NCI-H69 (cell line): Measurements from ENCODE around the gene GRIN2A.

ENCODE experiments used
- DNase-seq: peaks from one replicate; lab custom pipeline; 2025; lab: John Stamatoyannopoulos, UW

The GRIN2A gene

DNA sequence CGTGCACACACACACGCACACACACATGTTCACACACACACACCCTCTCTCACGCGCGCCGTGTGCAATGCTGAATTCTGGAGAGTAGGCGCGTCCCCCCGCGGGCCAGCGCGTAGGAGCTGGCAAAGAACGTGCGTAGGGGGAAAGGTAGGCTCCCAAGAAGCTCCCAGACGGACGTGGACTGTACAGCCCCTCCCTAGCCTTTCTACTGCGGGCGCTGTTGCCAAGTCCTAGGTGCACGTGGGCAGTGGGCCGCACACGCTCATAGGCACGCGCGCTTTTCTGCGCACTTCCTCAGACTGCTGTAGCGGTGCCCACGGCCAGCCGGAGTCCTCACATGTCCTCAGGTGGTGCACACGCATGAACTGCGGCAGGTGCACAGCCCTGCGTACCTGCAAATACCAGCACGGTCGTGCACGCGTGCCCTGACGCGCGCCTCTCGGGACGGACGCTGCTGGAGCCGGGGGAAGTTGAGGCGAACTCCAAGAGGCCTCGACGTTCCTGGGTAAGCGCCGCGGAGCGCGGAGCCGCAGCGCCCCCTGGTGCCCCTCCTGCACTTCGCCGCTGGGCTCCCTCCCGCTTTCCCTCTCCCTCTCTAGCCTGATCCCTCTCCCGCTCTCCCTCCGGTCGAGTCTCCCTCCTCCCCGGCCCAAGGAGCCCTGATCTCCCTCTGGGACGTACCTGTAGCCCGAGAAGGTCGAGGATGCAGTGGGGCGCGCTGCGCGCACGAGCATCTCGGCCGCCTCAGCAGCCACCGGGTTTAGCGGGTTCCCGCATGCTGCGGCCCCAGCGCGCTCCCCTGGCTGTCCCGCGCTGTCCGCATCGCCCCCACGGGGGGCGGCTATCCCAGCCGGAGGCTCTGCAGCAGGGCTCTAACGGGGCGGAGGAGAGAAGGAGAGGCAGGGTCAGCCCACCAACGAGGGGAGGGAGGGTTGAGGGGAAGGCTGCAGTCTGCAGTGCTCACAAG is 749 bp downstream of the GRIN2A start:
- peak; percentile 39 for DNase-seq

- peak; percentile 15 for DNase-seq
These were observed 1.5 kb downstream of the GRIN2A start for GRCh38 chr16:10180771-10181163.

DNA sequence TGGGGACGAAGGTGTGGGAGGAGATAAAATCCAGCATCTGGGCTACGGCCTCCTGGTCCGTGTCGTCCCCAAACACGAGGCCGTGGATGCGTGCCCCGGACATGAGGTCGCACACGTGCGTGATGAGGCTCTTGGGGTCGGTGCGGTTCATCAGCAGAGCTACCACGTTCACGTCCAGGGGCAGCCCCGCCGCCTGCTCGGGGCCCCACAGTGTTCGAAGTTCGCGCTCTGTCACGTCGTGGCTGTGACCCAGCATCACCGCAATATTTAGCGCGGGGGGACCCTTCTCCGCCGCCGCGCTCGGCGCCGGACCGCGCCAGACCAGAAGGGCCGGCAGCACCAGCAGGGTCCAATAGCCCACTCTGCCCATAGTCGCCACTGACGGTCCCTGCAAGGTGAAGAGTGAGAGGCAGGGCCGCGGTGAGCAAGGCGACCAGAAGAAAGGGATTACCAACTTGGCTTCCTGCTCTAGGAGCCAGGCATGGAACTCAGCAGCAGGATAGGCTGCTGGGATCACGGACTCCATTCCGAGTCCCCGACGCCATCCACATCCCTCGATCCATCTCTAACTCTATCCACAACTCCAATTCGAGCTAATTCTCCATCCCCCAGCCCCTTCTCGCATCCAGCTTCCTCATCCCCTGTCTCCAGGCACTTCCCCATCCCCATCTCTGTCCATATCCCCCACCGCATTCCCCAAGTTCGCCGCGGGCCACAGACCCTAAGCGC is 2.0 kb downstream of the GRIN2A start:
- DNase-seq = no peak

GRCh38 chr16:10178526-10178925 is 3.7 kb downstream of the GRIN2A start:
- DNase-seq = no peak

DNA sequence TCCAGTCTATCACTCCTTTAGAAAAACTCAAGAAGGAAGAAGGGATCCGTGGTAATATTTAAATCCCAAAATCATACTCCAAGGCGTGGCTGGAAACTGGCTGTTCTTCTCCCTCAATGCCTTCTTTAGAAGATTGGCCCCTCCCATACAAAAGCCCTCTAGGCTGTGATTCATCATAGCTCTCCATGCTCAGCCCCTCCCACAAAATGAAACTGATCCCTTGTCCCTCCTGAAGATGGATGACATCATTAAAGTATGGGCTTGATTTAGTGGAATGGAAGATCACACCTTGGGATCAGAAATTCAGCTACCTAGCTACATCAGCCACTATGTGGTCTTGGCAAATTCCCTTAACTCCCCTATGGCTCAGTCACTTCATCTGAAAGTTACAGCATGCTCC is 4.1 kb downstream of the GRIN2A start:
- no peak for DNase-seq

DNA sequence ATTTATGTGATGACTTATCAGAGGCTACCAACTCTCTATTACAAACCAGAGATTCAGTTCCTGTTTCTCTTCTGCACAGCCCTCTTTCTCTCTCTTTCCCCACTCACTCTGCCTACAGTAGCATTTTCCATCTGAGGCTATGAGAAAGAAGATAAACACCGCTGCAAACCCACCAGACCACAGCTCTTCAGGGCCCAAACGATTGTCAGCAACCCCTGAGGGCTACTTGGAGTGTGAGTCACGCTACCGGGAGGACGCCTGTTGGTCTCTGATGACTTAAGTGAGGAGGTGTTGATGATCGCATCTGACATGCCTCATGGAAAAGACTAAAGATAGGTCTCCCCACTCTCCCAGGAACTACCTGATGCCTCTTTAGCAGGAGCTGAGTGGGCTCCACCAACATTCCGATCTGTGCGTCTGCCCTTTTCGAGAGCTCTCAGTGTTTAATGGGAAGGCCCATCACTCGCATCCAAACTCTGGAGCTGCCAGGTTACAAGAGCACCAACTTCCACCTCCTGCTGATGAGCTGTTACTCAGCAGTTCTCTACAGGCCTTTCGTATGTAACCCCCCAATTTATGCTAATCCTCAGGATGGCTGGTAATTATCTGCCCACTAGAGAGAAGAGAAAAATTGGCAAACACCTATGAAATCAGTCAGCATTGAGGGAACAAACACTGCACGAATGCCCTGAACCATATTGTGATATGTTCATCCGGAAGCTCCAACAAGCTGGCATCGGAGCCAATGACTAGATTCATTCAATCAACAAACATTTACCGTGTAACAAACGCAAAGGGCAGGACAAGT is 9.2 kb downstream of the GRIN2A start:
- no peak for DNase-seq

DNA sequence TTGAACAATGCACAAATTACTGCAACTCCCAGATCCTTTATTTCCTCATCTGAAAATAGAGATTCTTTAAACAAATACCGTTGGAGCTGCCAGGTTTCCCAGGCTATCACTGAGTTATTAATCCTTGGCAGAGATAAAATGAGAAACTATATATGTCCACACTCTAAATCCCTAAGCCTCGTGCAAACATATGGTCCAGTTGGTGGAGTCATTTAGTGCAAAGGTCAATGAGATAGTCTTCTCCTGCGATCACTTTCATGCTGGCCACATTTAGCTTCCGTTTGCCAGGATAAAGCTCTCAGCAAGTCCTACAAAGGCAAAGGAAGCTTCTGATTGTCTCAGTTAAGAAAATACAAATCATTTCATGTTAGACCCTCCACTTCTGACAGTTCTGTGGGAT is 11.0 kb downstream of the GRIN2A start:
- DNase-seq = no peak

DNA sequence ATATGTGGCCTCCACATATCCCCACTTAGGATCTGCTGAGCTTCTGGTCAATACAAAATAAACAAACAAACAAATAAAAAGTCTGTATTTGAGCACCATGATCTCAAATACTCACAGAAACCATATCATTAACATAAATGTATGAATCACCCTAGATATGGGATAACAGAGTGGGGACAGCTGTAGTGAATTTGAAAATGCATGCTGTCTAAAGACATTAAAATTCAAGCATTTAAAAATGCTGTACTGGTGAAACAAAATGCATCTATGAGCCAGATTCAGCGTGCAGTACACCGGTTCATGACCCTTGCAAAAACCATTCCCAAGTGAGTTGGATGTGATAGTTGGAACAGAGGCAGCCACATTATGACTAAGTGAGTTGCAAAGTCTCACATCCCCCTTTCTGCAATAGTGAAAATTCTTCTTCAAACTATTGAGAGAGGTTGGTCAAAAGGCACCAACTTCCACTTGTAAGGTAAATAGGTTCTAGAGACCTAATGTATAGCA is 12.3 kb downstream of the GRIN2A start:
- DNase-seq = no peak

DNA sequence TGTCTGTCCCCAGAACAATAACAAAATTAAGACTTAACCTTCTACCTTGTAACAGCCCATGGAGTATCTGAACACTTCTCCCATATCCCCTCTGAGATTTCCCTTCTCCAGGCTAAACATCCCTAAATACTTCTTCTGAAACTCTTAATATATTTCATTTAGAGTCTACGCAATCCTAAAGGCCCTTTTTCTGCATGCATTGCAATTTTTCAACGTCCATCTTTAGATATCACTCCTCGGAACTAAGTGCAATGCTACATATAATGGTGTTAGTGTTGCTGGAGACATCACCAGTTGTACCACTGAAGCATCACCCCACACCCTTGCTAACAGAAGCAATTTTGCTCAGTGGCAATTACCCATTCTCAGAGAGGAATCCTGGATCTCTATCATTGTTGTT is 13.2 kb downstream of the GRIN2A start:
- DNase-seq = no peak

DNA sequence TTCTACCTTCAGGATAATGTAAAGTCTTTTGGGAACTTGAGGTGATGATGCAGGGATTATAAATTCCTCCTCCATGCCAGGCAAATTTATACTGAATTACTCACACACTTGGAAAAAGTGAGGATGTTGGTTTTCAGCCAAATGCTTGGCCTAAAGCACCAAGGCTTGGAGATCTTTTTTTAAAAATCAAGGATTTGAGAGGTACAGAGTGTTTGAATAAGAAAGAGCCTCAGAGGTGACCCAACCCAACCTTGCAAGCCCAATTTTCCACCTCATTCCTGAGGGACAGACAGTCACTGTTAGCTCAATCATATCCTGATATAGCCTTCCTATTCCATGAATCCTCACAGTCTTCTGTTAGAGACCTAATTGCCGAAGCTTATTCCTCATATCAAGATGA is 14.0 kb downstream of the GRIN2A start:
- DNase-seq = no peak

GRCh38 chr16:10165643-10166042 is 16.6 kb downstream of the GRIN2A start:
- no peak for DNase-seq

- DNase-seq = no peak
These were observed 19.2 kb downstream of the GRIN2A start for GRCh38 chr16:10162981-10163380.

GRCh38 chr16:10156099-10156498 is 26.1 kb downstream of the GRIN2A start:
- no peak for DNase-seq

DNA sequence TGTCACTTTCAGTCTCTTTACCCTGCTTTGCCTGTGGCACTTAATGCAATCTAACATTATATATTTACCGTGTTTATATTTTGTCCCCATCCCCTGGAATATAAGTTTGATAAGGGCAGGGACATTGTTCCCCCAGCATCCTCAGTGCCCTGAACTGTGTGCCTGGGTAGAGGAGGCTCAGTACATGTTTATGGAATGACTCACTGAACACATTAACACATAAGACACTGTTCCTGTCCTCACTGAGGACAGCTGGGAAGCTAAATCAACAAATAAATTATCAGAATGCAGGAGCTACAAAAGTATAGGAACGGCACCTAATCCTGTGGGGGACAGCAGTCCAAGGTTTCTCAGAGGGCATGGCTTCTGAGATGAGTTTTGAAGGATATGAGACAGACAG is 27.8 kb downstream of the GRIN2A start:
- DNase-seq = no peak

GRCh38 chr16:10153985-10154384 is 28.2 kb downstream of the GRIN2A start:
- DNase-seq = no peak

DNA sequence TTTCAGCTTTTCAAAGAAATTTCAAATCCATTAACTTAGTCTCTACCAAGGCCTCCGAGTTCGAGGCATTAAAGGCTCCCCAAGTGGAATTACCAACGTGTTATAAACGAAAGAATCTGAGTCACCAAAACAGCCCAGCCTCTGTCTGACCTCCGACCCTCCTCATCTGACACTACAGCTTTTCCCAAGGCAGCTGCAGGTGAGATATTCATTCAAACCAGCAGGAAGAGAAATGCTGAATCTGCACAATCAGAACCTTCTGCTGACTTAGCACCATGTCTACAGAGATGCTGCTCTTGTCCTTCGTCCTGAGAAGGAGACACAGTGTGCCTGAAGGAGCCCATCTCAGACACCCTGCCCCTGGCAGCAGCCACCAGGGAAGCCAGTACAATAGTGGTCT is 30.5 kb downstream of the GRIN2A start:
- no peak for DNase-seq

DNA sequence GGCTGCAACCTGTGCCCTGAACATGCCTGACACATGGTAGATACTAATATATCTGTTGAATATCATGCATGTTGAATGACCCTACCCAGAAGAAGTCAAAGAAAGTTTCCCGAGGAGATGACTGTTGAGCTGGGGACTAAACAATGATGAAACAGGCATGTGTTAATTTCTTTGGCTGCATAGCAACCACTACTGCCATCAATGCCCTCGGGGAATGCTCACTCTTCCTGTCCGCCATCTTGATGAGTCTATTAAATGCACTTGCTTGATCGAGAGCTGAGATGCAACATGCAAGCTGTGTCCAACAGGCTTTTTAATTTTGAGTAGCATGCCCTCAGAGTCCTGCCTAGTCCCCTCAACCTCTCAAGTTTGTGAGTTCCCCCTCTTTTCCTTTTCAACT is 31.3 kb downstream of the GRIN2A start:
- no peak for DNase-seq

GRCh38 chr16:10145542-10146035 is 36.6 kb downstream of the GRIN2A start:
- DNase-seq = no peak

- DNase-seq = no peak
These were observed 40.6 kb downstream of the GRIN2A start for GRCh38 chr16:10141671-10142070.

GRCh38 chr16:10138881-10139280 is 43.3 kb downstream of the GRIN2A start:
- DNase-seq = no peak

DNA sequence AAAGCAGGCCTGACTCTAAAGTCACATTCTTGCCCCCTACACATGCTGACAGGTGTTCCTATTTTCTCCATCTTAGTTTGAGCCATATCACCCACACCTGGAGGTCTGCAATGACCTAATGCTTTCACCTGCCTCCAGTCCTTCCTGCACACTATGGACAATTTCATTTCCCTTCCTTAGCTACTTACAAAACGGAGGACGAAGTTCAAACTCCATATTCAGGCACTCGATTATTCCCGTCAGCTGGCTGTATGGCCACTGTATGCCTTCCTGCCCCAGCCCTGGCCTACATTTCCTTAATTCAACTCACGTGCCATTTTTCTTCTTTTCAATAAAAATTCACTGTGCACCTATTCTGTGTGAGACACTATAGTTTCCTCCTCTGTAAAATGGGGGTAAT is 44.9 kb downstream of the GRIN2A start:
- DNase-seq = no peak

- no peak for DNase-seq
These were observed 45.3 kb downstream of the GRIN2A start for GRCh38 chr16:10136916-10137315.
